Glomerular endothelial cell (primary cell): Measurements from ENCODE around the gene C13orf42. TPM values are rescaled to one million over a fixed set of nuclear protein-coding genes. Genes with fewer than 3 reads are reported as not detected.
"Not testable (repeated sequence)": the region's sequence is repeated elsewhere in the genome, so short reads cannot be mapped to it uniquely, and the experiment has no call there.

ENCODE experiments used
- DNase-seq: peaks from one replicate; pipeline ENCODE4 v3.0.0-alpha.2; 2011; ENCODE audit warnings: low read depth, low spot score; ENCODE audit errors: extremely low read depth
- total RNA-seq: library from RNA; depleted of rRNA; stranded (reverse); fragments of >200 nt; gene quantifications from 2 replicates; pipeline ENCODE4 v1.2.3, GENCODE V29; 2015

Gene C13orf42
- total RNA-seq, 1 donor from 2014 or later = not detected

- DNase-seq = no peak
These were observed 11.9 kb upstream of the C13orf42 start for GRCh38 chr13:51122868-51123566.

DNA sequence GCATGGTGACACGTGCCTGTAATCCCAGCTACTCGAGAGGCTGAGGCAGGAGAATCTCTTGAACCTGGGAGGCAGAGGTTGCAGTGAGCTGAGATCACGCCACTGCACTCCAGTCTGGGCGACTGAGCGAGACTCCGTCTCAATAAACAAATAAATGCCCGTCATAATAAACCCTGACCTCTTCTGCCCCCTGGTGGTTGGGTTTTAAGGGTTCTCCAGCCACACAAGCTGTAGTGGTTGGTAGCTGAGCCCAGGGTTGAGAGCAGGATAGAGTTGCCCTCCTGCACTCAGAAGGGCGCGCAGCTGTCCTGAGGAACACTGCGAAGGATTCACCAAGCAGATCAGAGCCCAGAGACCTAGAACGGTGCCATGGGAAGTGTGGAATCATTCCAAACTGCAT lies 9.8 kb upstream of the C13orf42 start:
- DNase-seq = not testable (repeated sequence)

DNA sequence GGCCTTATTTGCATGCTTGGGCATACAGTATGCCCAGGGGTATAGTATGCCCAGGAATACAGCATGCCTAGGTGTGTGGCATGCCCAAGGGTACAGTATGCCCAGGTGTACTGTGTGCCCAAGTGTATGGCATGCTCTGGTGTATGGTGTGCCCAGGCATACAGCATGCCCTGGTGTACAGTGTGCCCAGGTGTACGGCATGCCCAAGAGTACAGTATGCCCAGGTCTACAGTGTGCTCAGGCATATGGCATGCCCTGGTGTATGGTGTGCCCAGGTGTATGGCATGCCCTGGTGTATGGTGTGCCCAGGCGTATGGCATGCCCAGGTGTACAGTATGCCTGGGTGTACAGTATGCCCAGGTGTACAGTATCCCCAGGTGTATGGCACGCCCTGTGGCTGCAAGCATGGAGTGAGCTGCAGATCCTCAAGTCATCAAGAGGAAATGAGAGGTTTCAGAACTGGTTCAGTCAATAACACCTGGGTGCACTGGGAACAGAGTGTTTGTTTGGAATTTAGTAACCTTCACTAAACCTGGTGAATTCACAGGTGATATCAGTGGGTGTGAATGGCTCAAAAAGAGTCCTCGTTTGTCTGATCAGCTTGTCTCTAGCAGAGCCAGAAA lies 7.8 kb upstream of the C13orf42 start:
- DNase-seq = no peak

GRCh38 chr13:51113969-51114368 lies 2.9 kb upstream of the C13orf42 start:
- no peak for DNase-seq

DNA sequence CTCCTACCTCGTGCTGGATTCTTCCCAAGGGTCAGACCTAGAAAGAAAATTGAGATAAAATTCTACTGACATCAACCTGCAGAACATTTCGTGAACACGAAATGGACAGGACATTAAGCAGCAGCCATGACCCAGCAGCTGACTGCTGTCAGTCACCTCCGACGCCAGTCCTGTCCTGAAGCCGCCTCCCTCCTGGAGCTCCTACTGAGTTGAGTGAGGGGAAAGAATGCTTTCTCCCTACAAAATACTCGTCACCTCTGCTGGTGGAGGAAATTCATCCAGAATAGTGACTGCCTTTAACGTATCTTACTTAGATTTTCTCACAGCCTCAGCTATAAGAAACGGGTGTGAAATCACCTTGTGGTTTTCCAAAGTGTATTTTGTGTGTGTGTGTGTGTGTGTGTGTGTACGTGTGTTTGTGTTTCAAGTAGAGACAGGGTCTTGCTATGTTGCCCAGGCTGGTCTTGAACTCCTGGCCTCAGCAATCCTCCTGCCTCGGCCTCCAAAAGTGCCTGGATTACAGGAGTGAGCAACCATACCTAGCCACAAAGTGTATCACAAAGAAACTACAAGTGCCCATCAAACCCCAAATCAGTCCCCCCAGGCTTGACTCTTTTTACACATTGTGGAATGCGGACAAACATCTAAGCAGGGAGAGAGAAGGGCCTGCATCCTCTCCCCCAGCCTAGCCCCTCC lies 2.3 kb upstream of the C13orf42 start:
- DNase-seq = no peak

DNA sequence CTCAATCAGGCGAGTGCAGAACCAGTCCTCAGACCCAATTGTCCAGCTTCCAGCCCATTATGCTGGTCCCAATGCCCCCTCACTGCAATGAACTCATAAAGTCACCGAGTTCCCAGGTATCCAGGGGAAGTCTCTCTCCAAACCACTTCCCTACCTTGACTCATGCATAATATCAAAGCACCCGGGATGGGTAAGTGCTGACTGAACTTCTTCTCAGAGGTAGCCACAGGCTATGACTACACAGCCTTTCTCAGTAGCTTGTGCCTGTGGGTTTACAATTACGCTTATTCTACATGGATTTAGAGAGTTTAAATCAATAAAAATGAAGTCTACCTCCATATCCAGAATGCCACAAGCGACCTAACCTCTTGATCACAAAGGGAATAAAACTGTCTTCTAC lies 1.7 kb upstream of the C13orf42 start:
- no peak for DNase-seq

DNA sequence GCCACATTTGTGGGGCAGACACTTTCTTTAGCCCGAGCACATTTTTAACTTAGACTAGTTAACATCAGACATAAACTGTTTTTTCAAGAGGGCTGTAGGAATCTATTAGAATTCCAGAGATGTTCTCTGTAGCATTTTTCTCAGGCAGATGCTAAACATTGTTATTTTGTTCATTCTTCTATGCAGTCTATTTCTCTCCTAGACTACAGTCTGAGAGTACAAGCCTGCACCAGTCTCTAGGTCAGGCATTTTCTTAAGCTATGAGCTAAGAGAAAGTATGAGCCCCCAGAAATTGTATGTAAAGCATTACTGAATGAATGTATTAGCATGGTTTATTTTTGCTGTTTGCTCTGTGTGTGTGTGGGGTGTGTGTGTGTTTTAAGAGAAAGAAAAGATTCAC lies 923 bp upstream of the C13orf42 start:
- no peak for DNase-seq

DNA sequence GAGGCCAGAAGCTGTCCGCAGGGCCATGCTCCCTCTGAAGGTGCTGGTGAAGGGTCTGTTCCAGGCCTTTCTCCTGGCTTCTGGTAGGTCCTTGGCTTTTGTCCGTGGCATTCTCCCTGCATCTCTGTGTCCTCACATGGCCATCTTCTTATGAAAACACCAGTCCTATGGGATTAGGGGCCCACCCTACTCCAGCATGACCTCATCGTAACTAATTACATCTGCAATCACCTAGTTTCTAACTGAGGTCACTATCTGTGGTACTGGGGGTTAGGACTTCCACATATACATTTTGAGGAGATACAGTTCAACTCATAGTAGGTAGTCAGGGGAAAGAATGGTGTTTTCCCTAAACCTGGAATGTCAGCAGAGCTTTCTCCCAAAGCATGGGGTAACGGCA lies 3.1 kb downstream of the C13orf42 start:
- no peak for DNase-seq

GRCh38 chr13:51105046-51105445 lies 6.0 kb downstream of the C13orf42 start:
- no peak for DNase-seq

- DNase-seq = no peak
These were observed 9.3 kb downstream of the C13orf42 start for GRCh38 chr13:51101636-51102235.

- DNase-seq = no peak
These were observed 13.6 kb downstream of the C13orf42 start for GRCh38 chr13:51097353-51098043.

- DNase-seq = no peak
These were observed 14.9 kb downstream of the C13orf42 start for GRCh38 chr13:51096131-51096530.

- DNase-seq = no peak
These were observed 17.5 kb downstream of the C13orf42 start for GRCh38 chr13:51093574-51093973.

GRCh38 chr13:51091839-51092238 lies 19.2 kb downstream of the C13orf42 start:
- no peak for DNase-seq

GRCh38 chr13:51083706-51084105 lies 27.4 kb downstream of the C13orf42 start:
- DNase-seq = no peak

GRCh38 chr13:51080478-51081065 lies 30.5 kb downstream of the C13orf42 start:
- DNase-seq = not testable (repeated sequence)

DNA sequence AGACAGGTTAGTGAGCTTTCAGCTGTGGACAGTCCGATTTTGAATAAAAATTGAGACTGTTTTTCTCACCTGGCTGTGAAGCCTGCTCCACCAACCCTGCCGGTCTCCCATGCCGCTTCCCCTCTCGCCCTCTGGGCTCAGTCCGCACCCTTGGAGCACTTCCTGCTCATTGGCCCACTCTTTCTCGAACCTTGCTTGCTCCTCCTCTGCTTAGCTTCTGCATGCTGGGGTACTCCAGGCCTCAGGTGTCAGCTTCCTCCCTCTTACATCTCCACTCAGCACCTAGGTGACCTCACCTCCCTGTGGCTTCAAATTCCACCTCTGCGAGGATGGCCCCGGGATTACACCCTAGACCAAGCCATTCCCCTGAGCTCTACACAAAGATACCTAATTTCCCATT lies 39.6 kb downstream of the C13orf42 start:
- DNase-seq = no peak

DNA sequence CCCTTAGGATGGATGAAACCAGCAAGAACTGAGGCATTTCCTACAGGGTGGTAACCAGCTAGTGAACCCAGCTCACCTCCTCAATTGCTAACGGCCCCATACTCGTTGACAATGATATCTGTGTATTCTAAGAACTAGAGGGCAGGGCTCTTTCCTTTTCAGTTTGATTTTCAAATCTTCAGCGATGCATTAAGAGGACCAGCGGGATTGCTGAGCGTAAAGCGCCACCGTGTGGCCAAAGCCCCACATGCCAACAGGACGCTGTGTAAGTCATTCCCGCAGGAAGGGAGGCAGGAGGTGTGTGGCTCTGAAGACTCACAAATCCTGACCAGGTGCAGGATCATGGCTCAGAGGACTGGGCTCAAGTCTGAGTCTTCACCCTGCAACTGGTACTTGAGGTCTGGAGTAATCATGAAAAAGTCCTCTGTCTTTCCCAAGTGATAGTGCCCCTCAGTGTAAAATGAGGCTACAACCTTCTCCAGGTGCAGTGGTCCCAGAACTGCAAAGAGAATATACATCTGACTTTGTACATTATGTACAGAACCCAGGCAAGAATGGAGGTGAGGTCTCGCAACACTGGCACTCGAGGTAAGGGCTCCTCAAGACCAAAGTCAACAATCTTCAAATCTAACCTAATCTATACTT lies 40.9 kb downstream of the C13orf42 start:
- DNase-seq = peak; percentile 50

DNA sequence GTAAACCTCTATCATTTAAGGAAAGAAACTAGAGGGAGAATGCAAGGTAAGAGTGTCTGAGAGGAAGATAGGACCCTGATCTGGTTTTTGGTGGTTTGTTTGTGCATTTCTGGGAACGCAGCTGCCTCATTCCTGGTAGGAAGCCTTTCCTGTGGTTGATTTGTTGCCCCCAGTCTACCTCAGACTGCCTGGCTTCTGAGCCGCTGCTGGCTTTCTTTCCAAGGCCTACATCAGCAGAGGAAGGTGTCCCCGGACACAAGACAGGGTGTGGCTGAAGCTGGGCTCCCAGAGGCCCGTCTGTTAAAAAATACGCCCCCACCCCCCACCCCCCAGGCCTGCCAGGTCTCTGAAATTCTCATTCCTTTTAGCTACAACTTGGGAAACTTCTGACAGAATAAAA lies 42.6 kb downstream of the C13orf42 start:
- DNase-seq = no peak

DNA sequence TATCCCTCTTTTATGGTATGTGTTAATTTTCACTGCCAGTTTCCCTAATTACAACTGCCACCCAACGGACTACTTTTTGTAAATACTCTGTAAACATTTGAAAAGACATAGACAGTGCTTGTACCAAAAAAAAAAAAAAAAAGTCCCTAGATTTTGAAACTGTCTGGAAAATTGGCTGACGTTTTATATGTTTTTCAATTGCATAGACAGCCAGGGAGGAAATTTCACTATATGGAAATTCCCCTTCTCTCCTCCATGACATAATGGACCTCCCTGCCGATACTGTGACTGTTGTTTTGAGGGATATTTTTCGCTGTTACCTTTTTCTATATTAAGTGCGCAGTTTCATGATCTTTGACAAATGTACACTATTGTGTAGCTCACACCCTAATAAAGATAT lies 43.4 kb downstream of the C13orf42 start:
- no peak for DNase-seq
